Activated gamma-delta T cell (primary cell): Measurements from ENCODE around the gene DLG2.

ENCODE experiments used
- DNase-seq: peaks from one replicate; lab custom pipeline; 2025; lab: John Stamatoyannopoulos, UW

The DLG2 gene

DNA sequence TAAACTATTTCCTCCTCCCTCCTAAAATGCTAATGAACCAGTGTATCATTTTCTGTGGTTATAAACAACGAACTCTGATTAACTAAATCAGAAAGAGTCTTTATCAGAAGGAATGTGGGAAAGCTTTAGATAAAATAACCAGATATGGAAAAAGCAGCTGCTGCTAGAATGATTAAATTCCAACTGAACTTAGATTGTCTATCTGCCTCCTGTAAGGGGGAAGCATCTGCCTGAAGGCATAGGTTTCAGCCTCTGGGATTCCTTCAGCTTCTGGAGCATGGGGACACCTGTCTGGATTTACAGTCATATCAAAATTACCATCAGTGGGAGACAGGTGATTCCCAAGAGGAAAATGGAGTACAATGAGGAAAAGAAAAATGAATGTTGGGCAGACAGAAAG is 1245.5 kb downstream of the DLG2 start:
- DNase-seq, result no peak

DNA sequence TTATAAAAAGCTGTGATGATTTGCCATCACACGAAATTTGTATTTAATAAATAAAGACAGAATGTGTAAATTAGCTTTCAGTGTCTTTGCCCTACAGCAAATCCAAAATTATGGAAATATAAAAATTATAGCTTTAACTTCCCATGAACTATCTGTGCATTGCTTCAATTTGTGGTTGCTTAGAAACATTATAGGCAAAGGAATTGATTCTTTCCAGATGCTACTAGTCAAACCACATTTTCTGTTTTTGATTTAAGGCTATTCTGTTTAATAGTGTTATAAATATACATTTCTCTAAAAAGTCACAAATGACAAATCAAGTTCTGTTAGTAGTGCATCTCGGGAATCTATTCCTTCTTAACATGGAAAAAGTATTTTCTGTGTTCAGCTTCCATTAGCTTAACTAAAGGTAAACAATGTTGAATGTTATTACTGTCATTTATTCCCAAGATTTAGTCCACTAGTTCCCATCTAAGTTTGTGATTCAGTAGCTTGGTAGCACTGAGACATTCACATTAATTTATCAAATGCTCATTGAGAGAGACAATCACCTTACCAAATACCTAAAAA is 1254.7 kb downstream of the DLG2 start:
- no peak for DNase-seq

DNA sequence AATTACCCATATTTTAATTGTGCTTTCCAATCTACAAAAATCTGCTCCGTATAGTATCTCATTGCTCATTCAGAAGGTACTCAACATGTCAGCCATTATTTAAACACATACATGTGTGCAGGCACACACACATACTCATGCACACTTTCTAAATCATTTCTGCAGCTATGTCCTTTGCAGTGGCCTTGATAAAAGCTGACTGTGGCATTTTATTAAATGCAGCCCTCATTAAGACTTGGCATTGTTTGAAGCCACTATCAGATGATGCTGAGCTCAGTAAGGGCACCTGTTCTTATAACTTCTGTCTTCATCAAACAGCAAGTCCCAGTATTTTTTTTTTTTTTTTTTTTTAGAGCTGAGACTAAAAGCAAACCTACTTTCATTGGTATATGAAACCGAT is 1269.1 kb downstream of the DLG2 start:
- no peak for DNase-seq

DNA sequence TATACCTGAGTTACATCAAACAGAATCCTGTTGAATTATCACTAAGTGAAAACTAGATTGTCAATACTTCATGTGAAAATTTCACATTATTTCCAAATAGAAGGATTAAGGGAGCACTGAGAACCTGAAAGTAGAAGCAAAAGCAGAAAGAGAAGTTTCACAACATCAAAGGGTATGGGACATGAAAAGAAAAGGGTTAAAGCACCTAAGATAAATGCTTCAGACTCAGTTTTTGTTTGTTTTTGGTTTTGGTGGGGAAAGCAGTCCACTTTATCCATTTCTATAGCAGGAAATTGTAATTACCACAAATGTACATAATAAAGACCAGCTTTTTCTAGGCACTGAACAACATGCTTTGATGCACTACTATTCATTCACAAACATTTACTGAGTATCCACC is 1271.2 kb downstream of the DLG2 start:
- no peak for DNase-seq

DNA sequence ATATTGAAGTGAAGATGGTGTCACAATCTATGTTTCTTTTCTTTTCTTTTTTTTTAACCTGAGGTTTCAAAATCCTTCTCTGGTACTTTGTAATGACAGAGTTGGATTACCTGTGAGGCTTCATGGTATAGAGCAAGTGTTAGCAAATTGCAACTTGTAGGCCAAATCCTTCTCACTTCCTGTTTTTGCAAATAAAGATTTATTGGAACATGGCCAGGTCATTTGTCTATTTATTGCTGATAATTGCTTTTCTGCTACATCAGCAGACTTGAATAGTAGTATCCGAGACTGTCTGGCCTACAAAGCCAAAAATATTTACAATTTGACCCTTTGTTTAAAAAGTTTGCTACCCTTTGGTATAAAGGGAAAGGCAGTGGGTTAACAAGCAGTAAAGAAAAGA is 1281.5 kb downstream of the DLG2 start:
- DNase-seq, result no peak

DNA sequence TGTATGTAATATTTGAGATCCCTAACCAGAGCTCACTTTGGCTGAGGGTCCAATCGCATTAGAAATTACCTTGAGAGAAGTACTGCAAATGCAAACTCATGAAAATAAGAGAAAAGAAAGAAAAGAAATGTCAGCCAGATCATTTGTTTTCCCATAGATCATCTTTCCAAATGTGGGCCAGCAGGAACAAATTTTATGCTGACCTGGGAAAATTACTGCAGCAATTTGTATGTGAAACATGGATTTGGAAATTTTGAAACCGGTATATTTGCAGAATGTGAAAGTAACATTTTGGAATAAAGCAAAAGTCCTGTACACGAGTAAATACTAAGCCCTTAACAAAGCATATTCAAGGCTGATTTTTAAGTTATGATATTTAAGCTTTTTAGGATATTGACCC is 1282.1 kb downstream of the DLG2 start:
- DNase-seq, result no peak

DNA sequence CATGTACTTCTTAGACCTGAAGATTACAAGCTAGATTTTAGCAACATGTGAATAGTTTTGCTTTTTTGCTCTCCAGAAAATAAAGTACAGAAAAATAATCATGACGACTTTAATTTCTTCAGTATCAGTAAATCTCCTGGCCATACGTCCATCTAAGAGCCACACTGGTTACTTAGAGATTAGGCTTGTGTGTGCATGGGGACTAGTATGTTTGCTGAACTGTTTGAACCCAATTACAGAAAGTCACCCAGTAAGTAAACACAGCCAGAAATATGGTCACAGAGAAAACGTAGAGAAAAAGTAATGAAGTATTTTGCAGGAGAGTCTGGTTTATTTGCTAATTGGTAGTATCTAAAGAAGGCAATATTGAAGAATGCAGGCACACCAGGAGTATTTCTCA is 1287.3 kb downstream of the DLG2 start:
- no peak for DNase-seq

DNA sequence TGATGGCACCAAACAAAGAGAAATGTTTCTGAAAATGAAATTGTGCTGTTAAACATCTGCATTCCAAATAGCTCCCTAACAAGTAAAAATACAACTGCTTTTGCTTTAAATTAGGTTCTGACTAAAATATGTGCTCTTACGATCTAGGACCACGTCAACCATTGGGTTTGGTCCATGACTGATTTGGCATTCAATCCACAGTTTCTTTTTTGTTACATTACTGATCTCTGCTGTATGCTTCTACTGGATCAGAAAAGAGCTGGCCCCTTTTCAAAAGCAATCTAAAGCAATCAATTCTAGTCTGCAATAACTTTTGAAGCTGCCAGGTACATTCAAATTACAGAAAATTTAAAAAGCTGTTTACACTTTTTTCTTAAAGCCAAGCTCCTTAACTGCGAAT is 1293.9 kb downstream of the DLG2 start:
- no peak for DNase-seq

DNA sequence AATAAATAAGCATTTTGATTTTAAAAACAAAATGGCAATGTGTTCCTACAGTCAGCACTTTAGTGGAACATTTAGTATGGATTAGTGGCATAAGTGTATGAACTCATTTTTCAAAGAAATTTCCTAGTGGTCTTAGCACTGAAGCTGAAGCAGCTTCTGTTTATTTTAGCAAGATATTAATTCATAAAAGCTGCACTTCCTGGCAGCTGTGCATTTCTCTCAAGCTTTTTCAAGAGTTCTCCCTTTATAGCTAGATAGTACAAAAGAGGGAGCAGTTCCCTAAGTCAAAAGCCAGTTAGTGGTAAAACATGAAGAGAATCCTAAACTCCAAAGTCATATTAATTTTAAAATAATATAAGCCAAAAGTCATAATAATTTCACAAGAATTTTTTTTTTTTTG is 1304.9 kb downstream of the DLG2 start:
- DNase-seq, result no peak

DNA sequence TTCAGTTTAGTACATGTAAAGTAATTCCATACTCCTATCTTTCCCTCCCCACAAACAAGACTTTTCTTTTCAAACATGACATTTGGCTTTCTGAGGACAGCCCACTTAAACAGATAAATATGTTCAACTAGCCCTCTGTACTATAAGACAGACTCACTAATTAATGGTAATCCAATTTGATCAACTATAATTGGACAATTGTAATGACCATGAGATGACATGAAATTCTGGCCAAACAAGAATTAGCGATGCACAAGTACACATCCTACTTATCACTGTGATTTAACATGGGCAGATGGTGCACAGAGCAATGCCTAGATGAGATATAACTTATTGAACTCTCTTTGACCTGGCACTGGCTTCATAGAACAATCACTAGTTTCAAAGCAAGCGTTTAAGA is 1307.3 kb downstream of the DLG2 start:
- no peak for DNase-seq

DNA sequence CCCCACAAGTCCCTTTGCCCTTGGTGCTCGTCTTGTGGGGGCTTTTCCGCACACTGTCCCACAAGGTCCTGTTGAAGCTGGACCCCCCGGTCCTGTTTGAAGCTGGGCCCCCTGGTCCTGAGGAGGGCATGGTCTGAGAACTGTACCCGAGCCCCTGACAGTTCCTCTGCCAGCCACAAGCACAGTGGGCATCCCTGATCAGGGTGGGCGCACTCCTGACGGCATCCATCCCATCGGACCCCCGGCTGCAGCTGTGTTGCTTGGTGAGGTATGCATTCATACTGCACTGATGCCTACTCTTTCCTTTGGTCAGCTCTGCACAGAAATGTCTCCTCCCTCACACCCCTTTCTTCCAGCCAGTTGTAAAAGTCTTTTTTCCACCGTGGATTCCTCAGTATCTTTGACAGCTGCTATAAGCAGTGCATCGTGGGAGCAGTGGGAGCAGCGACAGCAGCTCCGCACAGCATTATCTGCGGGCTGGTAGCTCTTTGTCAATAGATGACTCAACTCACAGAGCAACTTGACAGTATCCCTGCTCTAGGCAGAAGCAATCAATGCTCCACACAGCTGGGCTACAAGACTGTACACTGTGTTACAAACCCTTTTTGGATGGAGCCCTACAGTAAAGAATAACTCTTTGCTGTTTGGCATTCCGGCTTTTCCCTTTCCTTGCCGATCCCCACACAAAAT is 1310.1 kb downstream of the DLG2 start:
- DNase-seq, result no peak

DNA sequence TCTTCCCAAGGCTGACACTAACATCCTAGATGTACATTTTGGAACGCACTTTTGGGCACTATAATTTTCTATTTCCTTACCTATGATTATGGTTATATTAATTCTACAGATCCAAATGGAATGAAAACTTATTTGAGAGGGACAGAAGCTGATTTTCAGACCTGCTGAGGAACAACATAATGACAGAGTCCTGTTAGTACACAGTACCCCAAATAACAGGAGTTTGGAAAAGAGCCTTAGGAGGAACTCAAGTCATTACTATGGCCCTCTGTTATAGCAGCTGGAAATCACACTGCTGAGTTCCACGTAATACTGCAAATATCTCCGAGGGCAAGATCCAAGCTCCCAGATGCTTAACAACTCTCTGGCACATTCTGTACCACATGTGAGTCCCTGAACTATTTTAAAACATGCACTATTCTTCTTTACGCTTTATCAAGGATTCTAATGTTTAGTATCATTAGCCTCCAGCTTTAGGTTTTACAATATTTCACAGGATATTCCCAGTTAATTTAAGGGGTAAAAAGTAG is 1313.2 kb downstream of the DLG2 start:
- DNase-seq, result no peak

DNA sequence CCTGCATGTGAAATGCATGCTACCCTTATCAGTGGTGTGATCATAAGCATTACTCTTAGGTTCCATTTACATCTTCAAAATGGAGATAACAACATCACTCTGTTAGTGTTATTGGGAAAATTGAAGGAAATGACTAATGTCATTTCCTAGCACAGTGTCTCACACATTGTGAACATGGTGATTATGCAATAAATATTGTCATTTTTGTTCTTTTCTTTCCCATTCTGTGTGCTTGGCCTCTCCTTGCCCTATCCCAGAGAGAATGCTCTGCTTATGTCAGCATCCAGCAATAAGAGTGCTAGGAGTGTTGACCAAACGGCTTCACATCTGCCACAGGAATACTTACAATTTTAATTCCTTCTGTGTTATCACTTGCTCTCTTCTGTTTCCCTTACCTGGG is 1316.9 kb downstream of the DLG2 start:
- no peak for DNase-seq

DNA sequence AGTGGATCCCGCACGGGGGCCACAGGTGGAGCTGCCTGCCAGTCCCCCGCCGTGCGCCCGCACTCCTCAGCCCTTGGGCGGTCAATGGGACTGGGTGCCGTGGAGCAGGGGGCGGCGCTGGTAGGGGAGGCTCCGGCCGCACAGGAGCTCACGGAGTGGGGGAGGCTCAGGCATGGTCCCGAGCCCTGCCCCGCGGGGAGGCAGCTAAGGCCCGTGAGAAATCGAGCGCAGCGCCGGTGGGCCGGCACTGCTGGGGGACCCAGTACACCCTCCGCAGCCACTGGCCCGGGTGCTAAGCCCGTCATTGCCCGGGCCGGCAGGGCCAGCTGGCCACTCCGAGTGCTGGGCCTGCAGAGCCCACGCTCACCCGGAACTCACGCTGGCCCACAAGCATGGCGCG is 1318.7 kb downstream of the DLG2 start:
- DNase-seq, result peak; percentile 6

DNA sequence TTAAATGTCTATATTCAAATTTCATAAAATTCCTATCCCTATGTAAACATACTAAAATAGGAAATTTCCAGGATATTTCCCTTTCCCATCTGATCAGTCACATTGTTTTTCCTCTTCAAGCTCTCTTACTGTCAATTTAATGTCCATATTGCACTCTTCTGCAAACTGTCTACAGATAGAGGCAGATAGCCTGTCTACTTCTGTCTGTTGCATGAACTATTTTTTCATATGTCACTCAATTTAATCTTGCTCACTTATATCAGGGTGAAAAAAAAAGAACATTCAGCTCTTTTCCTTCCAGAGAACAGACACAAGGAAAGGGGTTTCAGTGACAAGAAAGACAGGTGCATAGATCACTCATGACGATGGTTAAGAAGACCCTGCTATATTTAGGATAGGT is 1327.1 kb downstream of the DLG2 start:
- DNase-seq, result no peak

DNA sequence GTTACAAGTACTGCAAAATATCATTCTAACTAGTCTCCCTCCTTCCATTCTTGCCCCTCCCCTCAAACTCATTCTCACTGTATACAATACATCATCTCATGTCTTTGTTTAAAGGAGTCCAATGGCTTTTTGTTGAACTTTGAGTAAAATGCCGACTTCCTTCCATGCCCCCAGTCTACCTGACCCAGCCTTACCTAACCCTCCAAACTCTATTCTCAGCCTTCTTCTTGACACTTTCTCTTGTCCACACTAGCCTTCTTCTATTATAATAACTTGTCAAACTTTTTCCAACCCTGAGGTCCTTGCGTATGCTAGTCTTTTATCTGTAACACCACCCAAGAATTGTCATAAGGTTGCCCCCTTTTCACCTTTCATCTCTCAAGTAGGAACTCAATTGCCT is 1329.6 kb downstream of the DLG2 start:
- no peak for DNase-seq

DNA sequence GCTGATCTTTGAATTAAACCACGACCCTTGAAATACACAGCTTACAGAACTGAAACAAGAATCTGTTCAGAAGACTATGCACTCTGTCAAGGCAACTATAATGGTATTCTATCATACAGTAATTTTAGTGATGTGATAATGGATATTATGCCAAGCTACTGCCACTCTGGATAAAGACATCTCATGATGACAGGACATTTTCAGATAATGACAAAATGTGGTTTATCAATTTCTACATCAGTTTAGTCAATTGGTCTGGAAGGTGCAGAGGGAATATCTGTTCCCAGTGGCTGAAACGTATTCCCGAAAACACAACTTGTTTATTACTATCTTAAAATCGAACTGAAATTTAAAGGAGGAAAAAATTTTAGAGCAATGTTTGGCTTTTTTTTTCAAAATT is 1331.3 kb downstream of the DLG2 start:
- no peak for DNase-seq

DNA sequence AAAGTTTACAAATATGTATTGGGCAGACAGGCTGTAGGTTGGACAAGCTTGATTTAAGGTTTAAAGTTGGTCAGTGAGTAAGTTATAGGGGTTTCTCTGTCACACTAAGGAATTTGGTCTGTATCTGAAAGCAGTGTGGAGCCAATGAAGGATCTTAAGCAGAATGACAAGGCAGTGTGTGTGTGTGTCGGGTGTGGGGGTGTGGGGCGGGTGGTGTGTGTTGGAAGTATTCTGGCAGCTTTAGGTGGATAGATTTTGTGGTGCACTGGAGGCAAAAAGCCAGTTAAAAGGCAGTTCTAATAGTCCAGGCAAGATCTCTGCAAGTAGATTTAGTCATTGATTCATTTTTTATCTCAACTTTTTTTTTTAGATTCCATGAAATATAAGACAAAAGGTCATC is 1334.2 kb downstream of the DLG2 start:
- no peak for DNase-seq

DNA sequence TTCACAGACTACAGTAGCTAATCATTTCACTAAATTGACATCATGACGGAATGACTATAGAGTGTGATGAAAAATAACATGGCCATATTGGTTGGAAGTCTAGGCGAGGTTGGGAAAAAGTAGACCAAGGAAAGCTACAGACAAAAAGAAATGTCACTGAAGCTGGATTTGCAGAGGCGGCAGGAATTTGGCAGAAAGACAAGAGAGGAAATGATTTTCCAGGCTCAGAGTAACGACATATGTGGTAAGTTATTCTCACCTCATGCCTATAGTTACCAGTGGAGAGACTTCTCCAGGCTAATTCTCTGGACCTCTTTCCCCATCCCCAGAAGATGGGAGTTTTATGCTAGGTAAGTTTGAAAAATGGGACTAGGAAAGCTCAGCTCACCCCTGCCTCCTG is 1335.1 kb downstream of the DLG2 start:
- DNase-seq, result no peak

DNA sequence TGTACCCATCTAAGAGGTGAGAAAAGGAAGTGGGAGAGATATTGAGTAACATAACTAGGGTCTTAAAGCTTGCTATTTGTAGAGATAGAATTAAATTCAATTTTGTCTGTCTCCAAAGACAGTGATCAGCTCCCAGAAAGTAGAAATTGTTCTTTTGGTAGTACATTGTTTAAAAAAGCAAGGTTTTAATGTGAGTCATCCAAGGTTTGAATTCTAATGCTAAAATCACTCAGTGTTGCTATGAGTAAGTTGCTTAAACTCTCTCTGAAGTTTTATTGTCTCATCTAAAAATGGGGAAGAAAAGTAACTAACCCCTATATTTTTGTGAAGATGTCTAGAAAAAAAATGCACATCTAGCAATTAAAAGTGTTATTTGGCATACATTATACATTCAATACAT is 1336.5 kb downstream of the DLG2 start:
- no peak for DNase-seq

DNA sequence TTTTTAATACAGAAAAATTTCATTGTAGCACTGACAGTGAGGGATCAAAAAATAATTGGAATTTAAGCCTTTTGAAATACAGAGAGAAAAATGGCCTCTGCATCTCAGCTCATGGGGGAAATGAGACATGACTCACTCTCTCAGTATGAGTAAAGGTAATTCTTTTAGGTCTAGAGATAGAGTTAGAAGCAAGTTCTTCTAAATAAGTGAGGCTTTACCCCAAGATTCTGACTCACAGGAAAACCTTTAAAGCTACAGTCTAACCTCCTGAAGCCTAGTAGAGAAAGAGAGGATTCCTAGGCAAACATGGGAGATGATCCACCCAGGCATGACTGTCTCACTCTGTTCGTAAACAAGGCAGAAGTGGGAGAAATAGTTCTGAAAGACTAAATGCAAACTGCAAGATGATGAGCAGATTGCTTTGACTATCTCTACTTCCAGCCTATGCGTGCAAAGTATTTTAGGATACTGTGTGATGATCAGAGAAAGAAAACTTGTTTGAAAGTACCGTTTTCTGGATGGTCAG is 1337.7 kb downstream of the DLG2 start:
- no peak for DNase-seq

DNA sequence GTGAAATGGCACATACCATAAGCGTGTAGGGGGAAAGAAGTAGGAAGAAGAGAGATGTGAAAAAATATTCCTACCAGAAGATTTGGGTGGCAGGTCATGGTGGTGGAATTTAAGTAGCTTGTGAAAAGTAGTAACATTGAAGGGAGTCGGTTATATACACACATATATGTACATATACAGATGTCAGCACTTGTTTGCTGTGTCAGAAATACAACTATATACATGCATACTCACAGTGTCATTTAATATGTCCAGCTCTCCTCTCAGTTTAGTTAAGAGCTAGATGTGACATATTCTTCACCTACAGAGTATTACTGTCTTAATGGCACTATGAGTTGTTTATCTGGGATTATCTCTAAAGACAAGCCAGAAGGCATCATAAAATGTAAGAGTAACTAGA is 1353.6 kb downstream of the DLG2 start:
- no peak for DNase-seq

DNA sequence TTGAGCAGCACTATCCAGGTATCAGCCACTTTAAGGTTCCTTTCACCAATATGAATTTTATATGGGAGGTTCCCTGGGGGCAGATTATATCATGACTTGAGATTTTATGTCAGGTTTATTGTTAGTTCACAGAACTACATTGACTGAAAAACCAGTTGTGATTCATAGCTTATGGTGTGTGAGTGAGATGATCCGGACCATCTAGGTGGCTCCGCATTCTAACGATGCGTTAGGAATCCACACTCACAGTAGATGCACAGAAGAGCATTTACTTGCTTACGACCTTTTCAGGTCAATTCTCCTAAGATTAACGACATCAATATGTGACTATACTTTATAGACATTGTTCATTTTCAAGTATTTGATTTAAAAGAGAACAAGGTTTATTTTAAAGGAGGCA is 1356.7 kb downstream of the DLG2 start:
- no peak for DNase-seq

DNA sequence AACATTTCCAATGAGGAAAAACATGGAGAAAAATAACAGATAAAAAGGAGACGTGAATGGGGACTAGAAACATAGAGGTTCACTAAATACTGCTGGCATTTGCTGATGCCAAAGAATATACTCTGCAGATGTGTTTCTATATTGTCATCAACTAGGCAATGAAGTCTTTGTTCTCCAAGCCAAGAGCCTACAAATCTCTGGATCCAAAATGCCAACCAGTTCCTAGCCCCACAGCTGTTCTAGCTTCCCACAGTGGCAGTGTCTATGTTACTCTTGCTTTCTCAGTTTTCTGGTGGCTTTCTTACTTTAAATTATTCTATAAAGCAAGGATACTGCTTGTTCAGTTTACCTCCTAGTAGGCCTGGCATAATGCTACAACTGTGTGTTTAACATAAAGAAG is 1363.1 kb downstream of the DLG2 start:
- no peak for DNase-seq
